ENCODE results near the gene FAM200B.

The FAM200B gene

DNA sequence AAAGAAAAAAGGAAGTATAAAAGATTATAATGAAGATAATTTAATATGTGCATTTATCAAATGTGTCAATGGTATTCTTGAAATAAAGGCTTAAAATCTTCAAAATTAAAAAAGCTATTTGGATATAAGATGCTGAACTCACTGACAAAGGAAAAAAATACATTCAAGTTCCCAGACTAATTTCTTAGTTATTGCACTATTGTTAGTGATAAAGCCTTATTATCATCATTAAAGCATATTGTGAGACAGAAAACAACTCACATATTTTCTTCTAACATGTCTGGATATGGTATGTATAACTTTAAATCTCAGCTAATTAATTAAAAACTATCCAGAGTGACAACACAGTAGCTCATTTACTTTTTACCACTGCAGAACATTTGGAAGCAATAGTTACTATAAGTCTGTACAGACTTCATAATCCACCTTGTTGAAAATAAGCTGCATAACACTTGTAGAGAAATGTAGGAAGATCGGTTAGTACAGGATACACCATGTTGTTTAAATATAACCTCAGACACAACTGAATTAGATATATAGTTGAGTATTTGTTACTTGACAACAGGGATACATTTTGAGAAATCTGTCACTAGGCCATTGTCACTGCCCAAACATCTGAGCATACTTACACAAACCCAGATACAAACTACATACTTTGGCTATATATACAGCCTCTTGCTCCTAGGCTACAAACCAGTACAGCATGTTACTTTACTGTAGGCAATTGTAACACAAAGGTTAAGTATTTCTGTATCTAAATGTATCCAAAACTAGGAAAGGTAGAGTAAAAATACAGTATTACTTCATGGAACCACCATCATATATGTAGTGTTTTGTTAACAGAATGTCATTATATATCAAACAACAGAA, 12.8 kb upstream of the FAM200B start:
- no peak for DNase-seq

- DNase-seq: no peak
Measured at GRCh38 chr4:15670576-15670975, 11.1 kb upstream of the FAM200B start.

GRCh38 chr4:15672101-15672500, 9.5 kb upstream of the FAM200B start:
- no peak for DNase-seq

GRCh38 chr4:15673337-15673736, 8.3 kb upstream of the FAM200B start:
- no peak for DNase-seq

GRCh38 chr4:15674046-15674445, 7.6 kb upstream of the FAM200B start:
- no peak for DNase-seq

- DNase-seq: no peak
Measured at GRCh38 chr4:15674926-15675325, 6.7 kb upstream of the FAM200B start.

DNA sequence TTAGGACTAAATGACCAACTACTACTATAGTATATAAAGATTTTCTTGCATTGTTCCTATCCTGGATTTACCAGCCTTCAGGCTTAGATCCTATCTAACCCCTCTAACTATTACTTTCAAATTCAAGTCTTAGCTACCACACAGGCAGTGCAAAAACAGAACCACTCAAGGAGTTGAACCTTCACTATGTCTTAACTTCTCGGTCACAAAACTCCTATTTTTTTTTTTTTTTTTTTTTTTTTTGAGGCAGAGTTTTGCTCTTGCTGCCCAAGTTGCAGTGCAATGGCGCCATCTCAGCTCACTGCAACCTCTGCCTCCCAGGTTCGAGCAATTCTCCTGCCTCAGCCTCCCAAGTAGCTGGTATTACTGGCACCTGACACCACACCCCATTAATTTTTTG, 6.3 kb upstream of the FAM200B start:
- no peak for DNase-seq

- no peak for DNase-seq
Measured at GRCh38 chr4:15676039-15676438, 5.6 kb upstream of the FAM200B start.

DNA sequence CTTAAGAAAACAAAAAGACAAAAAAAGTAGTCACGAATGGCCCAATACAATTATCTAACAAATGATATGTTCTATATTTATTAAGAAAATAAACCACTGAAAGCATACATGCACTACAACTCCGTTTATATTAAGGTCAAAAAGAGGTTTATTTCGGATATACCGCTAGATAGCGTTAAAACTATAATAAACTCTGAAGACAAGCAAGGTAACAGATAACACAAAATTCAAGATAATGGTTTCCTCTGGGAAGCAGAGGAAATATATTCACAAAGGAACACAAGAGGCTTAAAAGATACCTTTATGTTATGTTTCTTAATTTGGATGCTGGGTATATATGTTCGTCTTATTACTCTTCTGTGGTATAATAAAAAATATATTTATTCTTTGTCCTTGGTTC, 4.7 kb upstream of the FAM200B start:
- DNase-seq: no peak

- no peak for DNase-seq
Measured at GRCh38 chr4:15677507-15677988, 4.1 kb upstream of the FAM200B start.

- DNase-seq: no peak
Measured at GRCh38 chr4:15681067-15681371, 608 bp upstream of the FAM200B start.

DNA sequence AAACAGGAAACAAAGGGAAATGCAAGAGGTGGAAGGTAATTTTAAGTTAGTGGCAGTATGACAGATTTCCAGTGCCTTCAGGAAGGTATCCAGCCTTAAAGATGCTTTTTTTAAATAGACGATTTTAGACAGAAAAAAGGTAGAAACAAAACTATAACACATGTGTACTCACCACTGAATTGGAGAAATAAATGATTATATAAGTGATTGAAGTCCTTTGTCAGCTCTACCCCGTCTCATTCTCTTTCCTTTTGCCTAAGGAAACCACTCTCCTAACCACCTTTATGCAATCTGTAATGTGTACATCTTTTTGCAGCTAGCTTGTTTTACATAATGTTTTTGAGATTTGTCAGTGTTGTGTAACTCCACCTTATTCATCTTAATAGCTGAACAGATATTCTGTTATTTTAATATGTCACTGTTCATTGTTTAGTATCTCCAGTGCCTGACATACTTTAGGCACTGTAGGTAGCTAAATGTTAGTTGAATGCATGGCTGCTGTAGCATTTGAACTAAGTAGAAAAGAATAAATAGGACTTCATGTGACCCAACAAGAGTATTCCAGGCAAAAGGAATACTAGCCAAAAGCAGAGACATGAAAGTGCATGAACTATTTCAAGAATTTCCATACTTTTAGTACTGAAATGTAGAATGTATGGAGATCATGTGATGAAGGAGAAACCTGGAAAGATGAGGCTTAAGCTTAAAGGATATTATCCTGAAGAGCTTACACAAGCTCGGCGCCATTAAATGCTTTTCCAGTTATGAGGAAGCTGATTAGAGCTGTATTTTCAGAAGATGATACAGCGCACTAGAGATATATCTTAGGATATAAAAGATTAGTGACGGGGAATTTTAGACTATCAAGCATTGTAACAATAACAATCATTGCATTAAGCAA, 865 bp downstream of the FAM200B start:
- no peak for DNase-seq

- DNase-seq: peak; percentile 1
Measured at GRCh38 chr4:15683143-15683495, 1.5 kb downstream of the FAM200B start.

DNA sequence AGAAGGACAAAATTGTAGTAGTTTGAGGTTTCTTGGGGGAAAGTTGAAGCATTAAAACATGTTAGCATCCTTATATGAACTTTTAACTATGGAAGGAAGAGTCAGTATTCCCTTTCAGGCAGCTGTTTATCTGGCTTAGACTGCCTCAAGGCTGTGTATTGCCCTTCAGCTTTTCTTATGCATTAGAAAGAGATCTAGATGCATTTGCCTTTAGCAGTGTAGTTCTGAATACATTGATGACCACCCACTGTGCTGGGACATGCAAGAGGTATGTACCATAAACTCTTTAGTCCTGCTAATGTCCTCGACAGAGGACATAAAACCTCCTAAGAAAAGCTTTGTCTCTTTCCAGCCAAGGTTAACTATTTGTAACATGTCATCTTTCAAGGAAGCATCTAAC, 2.9 kb downstream of the FAM200B start:
- no peak for DNase-seq

- no peak for DNase-seq
Measured at GRCh38 chr4:15688051-15688450, 6.4 kb downstream of the FAM200B start.

- DNase-seq: peak; percentile 25
Measured at GRCh38 chr4:15689540-15689939, 7.9 kb downstream of the FAM200B start.

DNA sequence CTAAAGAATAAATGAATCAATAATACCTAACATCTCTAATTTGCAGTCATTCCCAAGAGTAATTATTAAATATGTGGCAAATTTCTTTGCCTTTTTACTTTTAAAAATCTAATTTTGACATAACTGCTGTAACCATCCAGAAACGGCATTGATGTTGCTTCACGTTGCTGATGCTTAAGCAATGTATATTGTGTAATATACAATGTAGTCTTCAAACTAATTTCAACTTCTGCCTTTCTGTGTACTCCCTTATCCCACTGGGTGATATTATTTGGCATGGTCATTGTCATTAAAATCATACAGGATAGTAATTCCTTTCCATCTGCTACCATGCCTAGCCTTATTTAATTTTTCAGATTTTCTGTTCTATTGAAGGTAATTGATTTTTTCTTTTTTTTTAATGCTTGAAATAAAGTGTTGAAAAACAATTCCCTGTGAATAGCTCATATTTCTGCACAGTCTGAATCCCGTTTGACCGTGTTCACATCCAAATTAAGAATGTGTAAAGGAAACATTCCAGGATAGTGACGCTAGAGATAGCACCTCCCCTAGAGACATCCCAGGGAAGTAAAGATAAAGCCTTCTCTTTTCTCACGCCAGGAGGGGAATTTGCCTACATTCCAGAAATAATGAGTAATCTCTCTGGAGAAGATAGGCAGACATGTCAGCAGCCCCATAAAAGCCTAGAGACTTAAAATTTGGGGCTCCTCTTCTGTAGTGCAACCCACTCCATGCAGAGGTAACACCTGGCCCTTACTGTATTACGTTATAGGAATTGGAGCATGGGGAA, 8.6 kb downstream of the FAM200B start:
- DNase-seq: peak; percentile 12

GRCh38 chr4:15691346-15692135, 9.9 kb downstream of the FAM200B start:
- no peak for DNase-seq

DNA sequence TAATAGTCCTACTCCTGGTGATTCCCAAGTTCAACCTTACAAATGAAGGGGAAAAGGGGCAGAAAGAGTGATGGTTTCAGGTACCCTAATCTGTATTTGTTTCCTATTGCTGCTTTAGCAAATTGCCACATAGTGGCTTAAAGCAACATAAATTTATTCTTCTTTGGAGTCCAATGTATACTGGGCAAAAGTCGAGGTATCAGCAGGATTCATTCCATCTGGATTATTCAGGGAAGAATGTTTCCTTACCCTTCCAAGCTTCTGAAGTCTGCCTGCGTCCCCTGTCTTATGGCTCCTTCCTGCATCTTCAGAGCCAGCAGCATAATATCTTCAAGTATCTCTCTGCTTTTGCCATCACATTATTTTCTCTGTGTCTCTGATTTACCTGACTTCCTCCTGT, 11.0 kb downstream of the FAM200B start:
- DNase-seq: no peak

DNA sequence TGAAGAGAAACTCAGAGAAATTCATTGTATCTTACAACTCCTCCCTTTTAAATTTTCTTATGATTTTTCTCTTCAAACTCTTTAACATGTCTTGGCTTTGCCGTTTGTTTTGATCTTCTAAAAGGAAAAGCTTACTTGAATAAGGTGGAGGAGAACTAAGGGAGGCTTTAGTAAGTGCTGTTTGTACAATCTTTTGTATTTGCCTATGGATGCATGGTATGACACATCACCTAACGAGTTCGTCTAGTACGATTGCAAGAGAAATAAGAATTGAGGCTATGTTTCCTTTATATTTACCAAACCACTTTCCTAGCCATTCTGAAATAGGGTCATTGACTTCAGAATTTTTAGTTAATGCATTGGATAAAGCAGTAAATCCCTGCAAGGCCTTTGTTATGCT, 12.8 kb downstream of the FAM200B start:
- DNase-seq: no peak

GRCh38 chr4:15695240-15695699, 13.6 kb downstream of the FAM200B start:
- no peak for DNase-seq

- DNase-seq: no peak
Measured at GRCh38 chr4:15695729-15696128, 14.1 kb downstream of the FAM200B start.

All from SIG-M5 (cell line).